ENCODE data around the gene SYTL2. TPM values are rescaled to one million over a fixed set of nuclear protein-coding genes. Genes with fewer than 3 reads are reported as not detected.
A peak's percentile ranks its signal among the peaks of the same experiment; 100 is the strongest.

Gene SYTL2
- total RNA-seq, 2 donors from 2014 or later = 1.7 to 3.4 TPM

DNA sequence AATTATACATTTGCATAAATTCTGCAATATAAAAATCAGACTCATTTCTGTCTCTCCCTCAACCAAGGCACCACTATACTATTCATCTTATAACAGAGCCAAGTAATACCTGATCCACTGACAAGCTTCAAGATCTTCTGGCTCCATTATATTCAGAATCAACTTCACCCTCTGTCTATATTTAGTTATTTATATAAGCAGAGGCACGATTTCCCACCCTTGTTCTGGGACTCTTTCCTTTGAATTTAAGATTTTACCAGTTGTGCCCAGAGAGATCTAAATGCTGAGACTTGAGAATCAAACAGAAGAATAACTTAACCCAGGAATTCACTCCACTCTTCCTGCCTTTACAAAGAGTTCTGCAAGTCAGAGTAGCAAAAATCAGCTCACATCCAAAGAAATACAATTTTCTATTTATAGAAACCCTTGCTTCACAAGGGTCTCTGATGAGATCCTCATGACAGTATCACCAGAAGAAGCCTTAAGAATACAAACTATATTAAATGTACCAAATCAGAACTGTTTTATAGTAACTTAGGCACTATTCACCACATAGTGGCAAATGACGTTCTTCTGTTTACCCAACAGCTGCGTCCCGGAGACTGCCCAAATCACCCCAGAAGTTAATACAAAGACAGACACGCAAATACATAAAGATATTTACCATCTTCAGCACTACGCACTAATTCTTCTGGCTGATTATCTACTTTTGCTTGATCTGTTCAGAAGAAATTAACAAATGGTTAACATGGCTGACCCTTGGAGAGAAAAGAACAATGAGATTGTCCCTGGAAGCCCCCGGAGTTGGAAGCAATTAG, 92.6 kb downstream of the SYTL2 start:
- Mint-ChIP-seq H3K27ac (peak overlapping the region; percentile 77), H3K4me3 (peak overlapping the region; percentile 11), H3K9me3 (no peaks in the 10 kb centered on the region), H3K36me3 (ENCODE audit: low read depth) (no peaks in the 10 kb centered on the region), H3K27me3 (ENCODE audit: insufficient read depth) (no peaks in the 10 kb centered on the region), H3K4me1 (peaks cover 17% of the 10 kb centered on the region)
- Histone ChIP-seq H3K27ac (ENCODE audit: low read depth, low read length) (peak overlapping the region; percentile 88), H3K4me1 (ENCODE audit: control insufficient read depth, insufficient read depth, low read length) (peaks cover 4% of the 10 kb centered on the region), H3K9ac (ENCODE audit: extremely low read depth, low read length, poor library complexity, severe bottlenecking) (no peak overlapping the region), H3K36me3 (ENCODE audit: control insufficient read depth, insufficient read depth, low read length) (no peaks in the 10 kb centered on the region), H3K4me3 (ENCODE audit: low read length) (no peak overlapping the region), H3K9me3 (ENCODE audit: control insufficient read depth, low read length) (no peaks in the 10 kb centered on the region), H3K27me3 (ENCODE audit: control insufficient read depth, insufficient read depth, low read length, poor library complexity, severe bottlenecking) (no peaks in the 10 kb centered on the region)
- no peak for DNase-seq
- TF ChIP-seq, protein P1, sequence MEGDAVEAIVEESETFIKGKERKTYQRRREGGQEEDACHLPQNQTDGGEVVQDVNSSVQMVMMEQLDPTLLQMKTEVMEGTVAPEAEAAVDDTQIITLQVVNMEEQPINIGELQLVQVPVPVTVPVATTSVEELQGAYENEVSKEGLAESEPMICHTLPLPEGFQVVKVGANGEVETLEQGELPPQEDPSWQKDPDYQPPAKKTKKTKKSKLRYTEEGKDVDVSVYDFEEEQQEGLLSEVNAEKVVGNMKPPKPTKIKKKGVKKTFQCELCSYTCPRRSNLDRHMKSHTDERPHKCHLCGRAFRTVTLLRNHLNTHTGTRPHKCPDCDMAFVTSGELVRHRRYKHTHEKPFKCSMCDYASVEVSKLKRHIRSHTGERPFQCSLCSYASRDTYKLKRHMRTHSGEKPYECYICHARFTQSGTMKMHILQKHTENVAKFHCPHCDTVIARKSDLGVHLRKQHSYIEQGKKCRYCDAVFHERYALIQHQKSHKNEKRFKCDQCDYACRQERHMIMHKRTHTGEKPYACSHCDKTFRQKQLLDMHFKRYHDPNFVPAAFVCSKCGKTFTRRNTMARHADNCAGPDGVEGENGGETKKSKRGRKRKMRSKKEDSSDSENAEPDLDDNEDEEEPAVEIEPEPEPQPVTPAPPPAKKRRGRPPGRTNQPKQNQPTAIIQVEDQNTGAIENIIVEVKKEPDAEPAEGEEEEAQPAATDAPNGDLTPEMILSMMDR (conservative IDR thresholded peaks at IDR 0.05) = no peak
- 67 to 73% methylated on average over 4 to 7 of the region's 7 CpGs for WGBS, 2 experiments (ENCODE audit: insufficient coverage in 1 of 2, insufficient read length in 1 of 2)

GRCh38 chr11:85717429-85717828, 93.5 kb downstream of the SYTL2 start:
- Mint-ChIP-seq H3K4me1 (peaks cover 17% of the 10 kb centered on the region), H3K4me3 (no peak overlapping the region), H3K27ac (no peak overlapping the region), H3K27me3 (ENCODE audit: insufficient read depth) (no peaks in the 10 kb centered on the region), H3K36me3 (ENCODE audit: low read depth) (no peaks in the 10 kb centered on the region), H3K9me3 (no peaks in the 10 kb centered on the region)
- TF ChIP-seq, protein P1 (conservative IDR thresholded peaks at IDR 0.05) = no peak
- Histone ChIP-seq H3K9ac (ENCODE audit: extremely low read depth, low read length, poor library complexity, severe bottlenecking) (no peak overlapping the region), H3K36me3 (ENCODE audit: control insufficient read depth, insufficient read depth, low read length) (no peaks in the 10 kb centered on the region), H3K27me3 (ENCODE audit: control insufficient read depth, insufficient read depth, low read length, poor library complexity, severe bottlenecking) (no peaks in the 10 kb centered on the region), H3K27ac (ENCODE audit: low read depth, low read length) (no peak overlapping the region), H3K4me1 (ENCODE audit: control insufficient read depth, insufficient read depth, low read length) (peaks cover 4% of the 10 kb centered on the region), H3K4me3 (ENCODE audit: low read length) (no peak overlapping the region), H3K9me3 (ENCODE audit: control insufficient read depth, low read length) (no peaks in the 10 kb centered on the region)
- DNase-seq = no peak
- WGBS, 2 experiments (ENCODE audit: insufficient coverage in 1 of 2, insufficient read length in 1 of 2) = 81 to 83% methylated on average over 2 of the region's 2 CpGs

- H3K27ac ChIP-seq (ENCODE audit: low read depth, low read length) = no peak overlapping the region
- H3K27me3 ChIP-seq (ENCODE audit: control insufficient read depth, insufficient read depth, low read length, poor library complexity, severe bottlenecking) = no peaks in the 10 kb centered on the region
- Mint-ChIP-seq H3K36me3 (ENCODE audit: low read depth) (no peaks in the 10 kb centered on the region), H3K27ac (no peak overlapping the region), H3K4me3 (no peak overlapping the region), H3K27me3 (ENCODE audit: insufficient read depth) (no peaks in the 10 kb centered on the region), H3K9me3 (no peaks in the 10 kb centered on the region), H3K4me1 (no peaks in the 10 kb centered on the region)
- H3K4me3 ChIP-seq (ENCODE audit: low read length) = no peak overlapping the region
- H3K36me3 ChIP-seq (ENCODE audit: control insufficient read depth, insufficient read depth, low read length) = no peaks in the 10 kb centered on the region
- H3K9me3 ChIP-seq (ENCODE audit: control insufficient read depth, low read length) = no peaks in the 10 kb centered on the region
- WGBS, 2 experiments (ENCODE audit: insufficient coverage in 1 of 2, insufficient read length in 1 of 2) = 87 to 93% methylated on average over 3 of the region's 3 CpGs
- H3K9ac ChIP-seq (ENCODE audit: extremely low read depth, low read length, poor library complexity, severe bottlenecking) = no peak overlapping the region
- no peaks in the 10 kb centered on the region for H3K4me1 ChIP-seq (ENCODE audit: control insufficient read depth, insufficient read depth, low read length)
- TF ChIP-seq, protein P1 (conservative IDR thresholded peaks at IDR 0.05) = no peak
- DNase-seq = no peak
These were observed 98.0 kb downstream of the SYTL2 start for GRCh38 chr11:85712953-85713352.

Measured in endodermal cell (in vitro differentiated cells).